PC-3 (cell line): ENCODE data around the gene PALB2. TPM values are rescaled to one million over a fixed set of nuclear protein-coding genes. Genes with fewer than 3 reads are reported as not detected.

Experiments used
- ATAC-seq: fragments of 200-7000 bp; cut with Tn5 transposase; 2 replicates; pipeline ENCODE4 v1.9.1; 2020; ENCODE audit warnings: mild to moderate bottlenecking, moderate library complexity
- BruUV-seq: library from RNA; stranded (reverse); fragments of 400-500 nt; replicated peaks from 2 replicates; lab custom pipeline; 2021; lab: Mats Ljungman, UMichigan
- CTCF ChIA-PET: fragments of 300-600 bp; sonication (Branson Sonifier 250); formaldehyde crosslinking; loops from one replicate; lab custom pipeline; 2022; ENCODE audit warnings: antibody characterized with exemption; lab: Charles Lee
- POLR2A ChIA-PET: fragments of 300-600 bp; sonication (Branson Sonifier 250); formaldehyde crosslinking; loops from one replicate; lab custom pipeline; 2022; ENCODE audit warnings: antibody characterized with exemption; ENCODE audit not compliant: unreplicated experiment; lab: Charles Lee
- DNase-seq: peaks from one replicate; pipeline ENCODE4 v3.0.0-alpha.2; 2015
- H2AFZ ChIP-seq: fragments of 300-600 bp; sonication (generic); 2 replicates; pipeline ENCODE4 v1.6.0; 2016; ENCODE audit warnings: antibody characterized with exemption, low read length
- H3F3A ChIP-seq: fragments of 300-600 bp; sonication (generic); one replicate; pipeline ENCODE4 v1.6.0; 2017; ENCODE audit warnings: antibody characterized with exemption, low read length, control low read depth, mild to moderate bottlenecking; ENCODE audit not compliant: unreplicated experiment
- H3K27ac ChIP-seq: fragments of 300-600 bp; sonication (generic); 2 replicates; pipeline ENCODE4 v1.5.1; 2016; ENCODE audit warnings: mild to moderate bottlenecking, low read length
- H3K27me3 ChIP-seq: fragments of 300-600 bp; sonication (generic); 2 replicates; pipeline ENCODE4 v1.6.1; 2016; ENCODE audit warnings: low read length, mixed read lengths
- H3K36me3 ChIP-seq: fragments of 300-600 bp; sonication (generic); 2 replicates; pipeline ENCODE4 v1.6.1; 2016; ENCODE audit warnings: low read depth, mixed run types, low read length, mixed read lengths
- H3K4me1 ChIP-seq: fragments of 300-600 bp; sonication (generic); 2 replicates; pipeline ENCODE4 v1.5.1; 2016; ENCODE audit warnings: low read length; ENCODE audit not compliant: insufficient read depth
- H3K4me2 ChIP-seq: fragments of 300-600 bp; sonication (generic); 2 replicates; pipeline ENCODE4 v1.6.0; 2016; ENCODE audit warnings: low read length
- H3K4me3 ChIP-seq: fragments of 300-600 bp; sonication (generic); 2 replicates; pipeline ENCODE4 v1.5.1; 2016; ENCODE audit warnings: mild to moderate bottlenecking, low read length, mixed read lengths
- H3K79me2 ChIP-seq: fragments of 300-600 bp; sonication (generic); 2 replicates; pipeline ENCODE4 v1.6.1; 2017; ENCODE audit warnings: low read length, mixed read lengths
- H3K9ac ChIP-seq: fragments of 300-600 bp; sonication (generic); 2 replicates; pipeline ENCODE4 v1.6.0; 2016; ENCODE audit warnings: mild to moderate bottlenecking, low read length
- H3K9me2 ChIP-seq: fragments of 300-600 bp; sonication (generic); replicated peaks from 2 replicates; pipeline ENCODE4 v1.6.1; 2016; ENCODE audit warnings: mixed run types, low read length, mixed read lengths
- H3K9me3 ChIP-seq: fragments of 300-600 bp; sonication (generic); 2 replicates; pipeline ENCODE4 v1.6.1; 2016; ENCODE audit warnings: low read length, mixed read lengths
- H4K20me1 ChIP-seq: fragments of 300-600 bp; sonication (generic); 2 replicates; pipeline ENCODE4 v1.6.1; 2016; ENCODE audit warnings: low read length, mixed read lengths
- CTCF ChIP-seq: fragments of 300-600 bp; sonication (generic); conservative IDR thresholded peaks from 2 replicates; pipeline ENCODE4 v1.5.1; 2017; ENCODE audit warnings: antibody characterized with exemption, low read depth, mild to moderate bottlenecking, low read length
- EZH2 ChIP-seq: fragments of 300-600 bp; sonication (generic); IDR thresholded peaks from one replicate; pipeline ENCODE4 v1.6.1; 2017; ENCODE audit warnings: antibody characterized with exemption, mild to moderate bottlenecking, low read length; ENCODE audit not compliant: unreplicated experiment
- EZH2phosphoT487 ChIP-seq: fragments of 300-600 bp; sonication (generic); IDR thresholded peaks from 2 replicates; pipeline ENCODE4 v1.6.1; 2018; ENCODE audit warnings: mild to moderate bottlenecking, antibody characterized with exemption, low read length, borderline replicate concordance
- intact Hi-C: fragments of 100-400 bp; cut with micrococcal nuclease; formaldehyde crosslinking; loops from 2 replicates; pipeline ENCODE4 v1.9.0; 2023
- total RNA-seq: library from RNA; depleted of rRNA; stranded (reverse); fragments of >200 nt; gene quantifications from 2 replicates; pipeline ENCODE4 v1.2.3, GENCODE V29; 2014

PALB2 gene
- total RNA-seq, 1 experiment from 2014 or later = 4.9 TPM

- BruUV-seq = no TSS peak
- peaks cover 4% of the 10 kb centered on the region for H3K36me3 ChIP-seq
- CTCF ChIA-PET = no interaction called here
These were observed 62.8 kb downstream of the PALB2 start for GRCh38 chr16:23578101-23578830.

GRCh38 chr16:23577493-23577892 is 63.6 kb downstream of the PALB2 start:
- ChIA-PET POLR2A (no interaction called here), CTCF (no interaction called here)
- H4K20me1 ChIP-seq = no peaks in the 10 kb centered on the region
- H3K79me2 ChIP-seq = no peaks in the 10 kb centered on the region
- H3F3A ChIP-seq = no peaks in the 10 kb centered on the region
- no peak overlapping the region for H3K4me2 ChIP-seq
- H3K27me3 ChIP-seq = no peaks in the 10 kb centered on the region
- H3K4me3 ChIP-seq = no peak overlapping the region
- H3K9ac ChIP-seq = no peak overlapping the region
- intact Hi-C loops = no loop called here
- H3K4me1 ChIP-seq = no peaks in the 10 kb centered on the region
- TF ChIP-seq EZH2 = no peak
- no peak for TF ChIP-seq EZH2phosphoT487
- TF ChIP-seq CTCF = no peak
- no peak overlapping the region for H3K27ac ChIP-seq
- no peaks in the 10 kb centered on the region for H3K9me3 ChIP-seq
- no TSS peak for BruUV-seq
- peaks cover 4% of the 10 kb centered on the region for H3K36me3 ChIP-seq
- DNase-seq (no peak), ATAC-seq (no peak)
- no peak overlapping the region for H2AFZ ChIP-seq
- no peaks in the 10 kb centered on the region for H3K9me2 ChIP-seq

More at GRCh38 chr16:23578101-23578830, 62.8 kb downstream of the PALB2 start:
- Histone ChIP-seq H2AFZ (no peak overlapping the region), H3K4me3 (no peak overlapping the region), H3K9ac (no peak overlapping the region), H3K27me3 (no peaks in the 10 kb centered on the region), H3F3A (no peaks in the 10 kb centered on the region), H3K4me2 (no peak overlapping the region), H3K79me2 (no peaks in the 10 kb centered on the region), H3K27ac (no peak overlapping the region), H3K9me2 (no peaks in the 10 kb centered on the region), H3K9me3 (no peaks in the 10 kb centered on the region), H4K20me1 (no peaks in the 10 kb centered on the region), H3K4me1 (no peaks in the 10 kb centered on the region)
- TF ChIP-seq EZH2 (no peak), EZH2phosphoT487 (no peak), CTCF (no peak)
- no peak for DNase-seq
- no peak for ATAC-seq
- POLR2A ChIA-PET = no interaction called here
- intact Hi-C loops = no loop called here

- Histone ChIP-seq H3K4me3 (no peak overlapping the region), H2AFZ (no peak overlapping the region), H3K4me2 (no peak overlapping the region), H3K9ac (no peak overlapping the region), H3K9me2 (no peaks in the 10 kb centered on the region), H3K27ac (no peak overlapping the region), H4K20me1 (no peaks in the 10 kb centered on the region), H3F3A (no peaks in the 10 kb centered on the region), H3K27me3 (no peaks in the 10 kb centered on the region), H3K79me2 (no peaks in the 10 kb centered on the region), H3K4me1 (no peaks in the 10 kb centered on the region), H3K9me3 (no peaks in the 10 kb centered on the region), H3K36me3 (peaks cover 4% of the 10 kb centered on the region)
- intact Hi-C loops = no loop called here
- no TSS peak for BruUV-seq
- ATAC-seq = no peak
- DNase-seq = no peak
- CTCF ChIA-PET = no interaction called here
- POLR2A ChIA-PET = no interaction called here
- TF ChIP-seq CTCF = no peak
These were observed 65.3 kb downstream of the PALB2 start for GRCh38 chr16:23575834-23576233.
